Measurements from ENCODE around the gene FAM83D.

FAM83D gene

DNA sequence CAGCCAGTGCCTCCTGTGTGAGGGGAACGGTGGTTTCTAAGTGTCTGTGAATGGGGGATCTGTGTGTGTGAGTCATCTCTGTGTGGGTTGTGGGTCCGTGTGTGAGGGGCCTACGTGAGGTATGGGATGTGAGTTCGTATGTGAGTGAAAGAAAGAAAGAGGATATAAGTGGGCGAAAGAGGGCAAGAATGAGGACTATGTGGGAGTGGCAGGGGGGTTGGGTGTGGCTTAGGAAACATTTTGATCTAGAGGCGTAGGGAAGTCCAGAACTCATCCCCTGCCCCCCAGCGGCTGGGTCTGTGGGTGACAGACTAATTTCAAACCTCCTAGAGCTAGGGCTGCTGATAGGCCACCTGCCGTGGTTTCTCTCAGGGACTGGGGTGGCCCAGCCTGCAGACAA, 71.4 kb downstream of the FAM83D start:
- peak; percentile 18 to 26 for DNase-seq (ENCODE audit: low read depth in 1 of 2, low spot score in 1 of 2)

DNA sequence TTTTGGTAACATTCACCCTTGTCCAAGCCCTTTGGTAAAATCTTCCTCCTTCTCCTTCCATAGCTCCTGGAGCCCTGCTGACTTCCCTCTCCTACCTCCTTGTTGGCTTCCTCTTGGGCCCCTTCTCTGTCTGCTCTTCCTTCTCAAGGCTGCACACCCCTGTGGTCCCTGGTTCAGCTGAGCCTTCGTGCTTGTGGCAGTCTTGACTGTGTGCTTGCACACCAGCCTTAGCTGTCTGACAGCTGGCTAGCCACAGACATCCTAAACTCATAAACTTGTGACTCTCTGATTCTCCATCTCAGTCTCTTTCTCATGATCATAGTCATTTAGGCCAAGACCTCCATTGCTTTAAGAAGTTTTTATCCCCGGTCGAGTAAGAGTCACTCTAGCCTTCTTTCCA, 73.0 kb downstream of the FAM83D start:
- no peak for DNase-seq (ENCODE audit: low read depth in 1 of 2, low spot score in 1 of 2)

- no peak for DNase-seq (ENCODE audit: low read depth in 1 of 2, low spot score in 1 of 2)
Observed at GRCh38 chr20:38999965-39000910, 74.0 kb downstream of the FAM83D start.
